Fibroblast of lung (primary cell): Measurements from ENCODE around the gene WIPI1. TPM values are rescaled to one million over a fixed set of nuclear protein-coding genes. Genes with fewer than 3 reads are reported as not detected.

Source experiments
- DNase-seq, 2 donors: peaks; one replicate each; pipeline versions ENCODE4 v3.0.0 to v3.0.0-alpha.2; 2010; ENCODE audit warnings: low read depth in 2 of 2
- H2AFZ ChIP-seq: 2 replicates; pipeline ENCODE4 v1.5.1; 2012; ENCODE audit warnings: low read length, control low read depth, inconsistent platforms
- H3K27ac ChIP-seq: 2 replicates; pipeline ENCODE4 v1.5.1; 2011; ENCODE audit warnings: low read length, control low read depth; ENCODE audit not compliant: insufficient read depth
- H3K27me3 ChIP-seq: 2 replicates; pipeline ENCODE4 v1.5.1; 2011; ENCODE audit warnings: mild to moderate bottlenecking, low read length; ENCODE audit not compliant: control insufficient read depth, insufficient read depth
- H3K36me3 ChIP-seq: 2 replicates; pipeline ENCODE4 v1.5.1; 2011; ENCODE audit warnings: low read length; ENCODE audit not compliant: control insufficient read depth, insufficient read depth
- H3K4me1 ChIP-seq: 2 replicates; pipeline ENCODE4 v1.5.1; 2011; ENCODE audit warnings: low read length; ENCODE audit not compliant: control insufficient read depth, insufficient read depth; ENCODE audit errors: extremely low read depth
- H3K4me2 ChIP-seq: 2 replicates; pipeline ENCODE4 v1.5.1; 2011; ENCODE audit warnings: low read length, control low read depth; ENCODE audit not compliant: insufficient read depth; ENCODE audit errors: extremely low read depth
- H3K4me3 ChIP-seq, 4 experiments: fragments of 200-600 bp in 1 of 4; sonication (generic) in 1 of 4; replicated peaks in 1 of 4; 2 replicates each; pipeline ENCODE4 v1.5.1; 2011 to 2016; ENCODE audit warnings: low read length in 4 of 4, low read depth in 3 of 4, mild to moderate bottlenecking in 3 of 4, control low read depth in 2 of 4, inconsistent platforms in 1 of 4, mixed read lengths in 1 of 4; ENCODE audit not compliant: insufficient read depth in 1 of 4; ENCODE audit errors: control extremely low read depth in 1 of 4
- H3K79me2 ChIP-seq: 2 replicates; pipeline ENCODE4 v1.5.1; 2012; ENCODE audit warnings: mild to moderate bottlenecking, low read length, inconsistent platforms; ENCODE audit not compliant: control insufficient read depth, insufficient read depth
- H3K9ac ChIP-seq: 2 replicates; pipeline ENCODE4 v1.5.1; 2011; ENCODE audit warnings: mild to moderate bottlenecking, low read length, control low read depth; ENCODE audit not compliant: insufficient read depth
- H3K9me3 ChIP-seq: 2 replicates; pipeline ENCODE4 v1.5.1; 2012; ENCODE audit warnings: low read depth, low read length; ENCODE audit not compliant: control insufficient read depth, insufficient read depth
- H4K20me1 ChIP-seq: 2 replicates; pipeline ENCODE4 v1.5.1; 2011; ENCODE audit warnings: low read length; ENCODE audit not compliant: control insufficient read depth, insufficient read depth; ENCODE audit errors: extremely low read depth
- EZH2 ChIP-seq: IDR thresholded peaks from 2 replicates; pipeline ENCODE4 v1.5.1; 2012; ENCODE audit warnings: low read length, control low read depth, mild to moderate bottlenecking; ENCODE audit errors: missing control alignments
- polyA plus RNA-seq, 2 donors: library from polyadenylated mRNA; depleted of rRNA in 1 of 2; stranded (reverse) in 1 of 2; unstranded in 1 of 2; fragments of >200 nt; gene quantifications; 2 replicates each; pipeline ENCODE4 v1.2.1, GENCODE V29; 2011 to 2012; ENCODE audit warnings: missing spikeins in 1 of 2
- total RNA-seq: library from RNA; depleted of rRNA; stranded (reverse); fragments of >200 nt; gene quantifications from 2 replicates; pipeline ENCODE4 v1.2.1, GENCODE V29; 2014
- TF ChIP-seq, protein P1 (sequence below), 2 donors: IDR thresholded peaks in 1 of 2; conservative IDR thresholded peaks in 1 of 2; 1 replicate in 1 of 2; 2 replicates in 1 of 2; pipeline ENCODE4 v1.5.1; 2011 to 2012; ENCODE audit warnings: low read length in 2 of 2, control low read depth in 1 of 2, inconsistent platforms in 1 of 2, low read depth in 1 of 2, mild to moderate bottlenecking in 1 of 2

The WIPI1 gene
- total and polyA plus RNA-seq, 2 donors (not counting 1 experiment from before 2014, with no cell fraction given), result 158 to 251 TPM

DNA sequence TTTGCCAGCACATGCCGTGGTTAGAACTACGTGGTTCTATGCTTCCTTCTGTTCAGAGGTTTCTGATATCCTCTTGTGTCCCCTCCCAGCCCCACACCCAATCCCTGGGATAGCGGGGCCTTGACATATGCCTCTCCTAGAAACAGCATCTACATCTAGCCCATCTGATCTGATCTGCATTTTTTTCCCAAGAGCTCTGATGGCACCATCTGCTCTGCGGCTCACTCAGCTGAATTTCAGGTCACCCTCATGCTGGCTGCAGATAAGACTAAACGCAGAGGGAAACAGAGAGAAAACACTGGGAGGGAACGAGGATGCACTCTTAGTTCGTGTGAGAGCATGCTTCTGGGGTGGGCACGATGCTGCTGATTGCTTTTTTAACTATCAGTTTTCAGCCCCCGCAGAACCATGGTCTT is 10.7 kb downstream of the WIPI1 start:
- Histone ChIP-seq H2AFZ (no peak overlapping the region), H4K20me1 (no peaks in the 10 kb centered on the region), H3K79me2 (no peaks in the 10 kb centered on the region), H3K36me3 (peaks cover 22% of the 10 kb centered on the region), H3K9ac (no peak overlapping the region), H3K4me3 (no peak overlapping the region), H3K27me3 (no peaks in the 10 kb centered on the region), H3K4me1 (no peaks in the 10 kb centered on the region), H3K4me2 (no peak overlapping the region), H3K27ac (no peak overlapping the region), H3K9me3 (no peaks in the 10 kb centered on the region)
- TF ChIP-seq EZH2, result no peak
- TF ChIP-seq, protein P1, sequence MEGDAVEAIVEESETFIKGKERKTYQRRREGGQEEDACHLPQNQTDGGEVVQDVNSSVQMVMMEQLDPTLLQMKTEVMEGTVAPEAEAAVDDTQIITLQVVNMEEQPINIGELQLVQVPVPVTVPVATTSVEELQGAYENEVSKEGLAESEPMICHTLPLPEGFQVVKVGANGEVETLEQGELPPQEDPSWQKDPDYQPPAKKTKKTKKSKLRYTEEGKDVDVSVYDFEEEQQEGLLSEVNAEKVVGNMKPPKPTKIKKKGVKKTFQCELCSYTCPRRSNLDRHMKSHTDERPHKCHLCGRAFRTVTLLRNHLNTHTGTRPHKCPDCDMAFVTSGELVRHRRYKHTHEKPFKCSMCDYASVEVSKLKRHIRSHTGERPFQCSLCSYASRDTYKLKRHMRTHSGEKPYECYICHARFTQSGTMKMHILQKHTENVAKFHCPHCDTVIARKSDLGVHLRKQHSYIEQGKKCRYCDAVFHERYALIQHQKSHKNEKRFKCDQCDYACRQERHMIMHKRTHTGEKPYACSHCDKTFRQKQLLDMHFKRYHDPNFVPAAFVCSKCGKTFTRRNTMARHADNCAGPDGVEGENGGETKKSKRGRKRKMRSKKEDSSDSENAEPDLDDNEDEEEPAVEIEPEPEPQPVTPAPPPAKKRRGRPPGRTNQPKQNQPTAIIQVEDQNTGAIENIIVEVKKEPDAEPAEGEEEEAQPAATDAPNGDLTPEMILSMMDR (conservative IDR thresholded peaks at IDR 0.05 in 1 of 2, IDR thresholded peaks at IDR 0.05 in 1 of 2; ENCODE audit: low read depth in 1 of 2, low read length in 2 of 2), result no peak
- DNase-seq, result no peak

DNA sequence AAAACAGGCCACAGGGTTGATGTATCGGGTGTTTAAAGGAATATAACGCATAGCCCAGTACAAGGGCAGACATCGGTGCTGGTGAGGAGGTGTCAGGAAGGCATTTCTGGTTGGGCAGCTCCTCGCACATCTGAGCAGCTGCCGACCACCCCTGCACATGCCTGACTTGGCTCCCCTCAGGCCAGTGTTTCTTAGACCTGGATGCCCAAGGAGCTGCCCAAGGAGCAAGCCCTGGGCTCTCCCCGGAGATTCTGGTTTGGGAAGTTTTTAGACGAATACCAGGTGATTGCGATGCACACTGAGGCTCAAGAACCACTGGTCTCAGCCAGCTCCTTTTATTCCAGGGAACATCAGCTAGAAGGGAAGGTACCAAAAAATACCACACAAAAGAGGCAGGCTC is 11.6 kb downstream of the WIPI1 start:
- H3K79me2 ChIP-seq, result no peaks in the 10 kb centered on the region
- peaks cover 24% of the 10 kb centered on the region for H3K36me3 ChIP-seq
- H3K4me3 ChIP-seq, result no peak overlapping the region
- no peaks in the 10 kb centered on the region for H3K4me1 ChIP-seq
- no peak overlapping the region for H3K9ac ChIP-seq
- no peak overlapping the region for H3K4me2 ChIP-seq
- no peak overlapping the region for H2AFZ ChIP-seq
- H3K9me3 ChIP-seq, result no peaks in the 10 kb centered on the region
- TF ChIP-seq, protein P1 (conservative IDR thresholded peaks at IDR 0.05 in 1 of 2, IDR thresholded peaks at IDR 0.05 in 1 of 2; ENCODE audit: low read depth in 1 of 2, low read length in 2 of 2), result no peak
- TF ChIP-seq EZH2, result no peak
- no peak overlapping the region for H3K27ac ChIP-seq
- no peaks in the 10 kb centered on the region for H4K20me1 ChIP-seq
- DNase-seq, result no peak
- H3K27me3 ChIP-seq, result no peaks in the 10 kb centered on the region

DNA sequence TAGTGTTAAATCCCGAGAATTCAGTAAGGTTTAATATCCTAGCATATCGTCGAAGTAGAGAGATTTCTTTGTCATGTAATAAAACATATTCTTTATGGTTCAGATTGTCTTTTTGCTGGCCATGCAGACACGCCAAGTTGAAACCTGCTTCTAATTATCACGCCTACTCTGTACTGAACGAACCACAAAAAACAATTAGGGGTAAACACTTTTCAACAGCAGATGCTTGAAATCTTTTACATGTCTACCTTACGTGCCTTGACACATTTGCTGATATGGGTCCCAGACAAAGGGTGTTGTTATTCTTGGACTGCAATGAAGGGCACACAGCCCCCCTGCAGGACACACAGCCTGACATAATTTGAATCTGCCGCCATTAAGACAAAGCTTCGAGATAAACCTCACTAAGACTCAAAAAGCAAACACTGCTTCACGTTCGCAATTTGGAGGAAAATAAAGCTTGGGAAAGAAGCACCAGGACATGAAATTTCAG is 13.3 kb downstream of the WIPI1 start:
- Histone ChIP-seq H3K9me3 (no peaks in the 10 kb centered on the region), H3K4me1 (no peaks in the 10 kb centered on the region), H4K20me1 (no peaks in the 10 kb centered on the region), H3K4me3 (no peak overlapping the region), H3K4me2 (no peak overlapping the region), H3K9ac (no peak overlapping the region), H2AFZ (no peak overlapping the region), H3K79me2 (no peaks in the 10 kb centered on the region), H3K27me3 (no peaks in the 10 kb centered on the region), H3K27ac (no peak overlapping the region), H3K36me3 (peaks cover 20% of the 10 kb centered on the region)
- TF ChIP-seq, protein P1 (conservative IDR thresholded peaks at IDR 0.05 in 1 of 2, IDR thresholded peaks at IDR 0.05 in 1 of 2; ENCODE audit: low read depth in 1 of 2, low read length in 2 of 2), result no peak
- TF ChIP-seq EZH2, result no peak
- DNase-seq, result no peak
